ENCODE measurements around the gene TAS2R38.

DNA sequence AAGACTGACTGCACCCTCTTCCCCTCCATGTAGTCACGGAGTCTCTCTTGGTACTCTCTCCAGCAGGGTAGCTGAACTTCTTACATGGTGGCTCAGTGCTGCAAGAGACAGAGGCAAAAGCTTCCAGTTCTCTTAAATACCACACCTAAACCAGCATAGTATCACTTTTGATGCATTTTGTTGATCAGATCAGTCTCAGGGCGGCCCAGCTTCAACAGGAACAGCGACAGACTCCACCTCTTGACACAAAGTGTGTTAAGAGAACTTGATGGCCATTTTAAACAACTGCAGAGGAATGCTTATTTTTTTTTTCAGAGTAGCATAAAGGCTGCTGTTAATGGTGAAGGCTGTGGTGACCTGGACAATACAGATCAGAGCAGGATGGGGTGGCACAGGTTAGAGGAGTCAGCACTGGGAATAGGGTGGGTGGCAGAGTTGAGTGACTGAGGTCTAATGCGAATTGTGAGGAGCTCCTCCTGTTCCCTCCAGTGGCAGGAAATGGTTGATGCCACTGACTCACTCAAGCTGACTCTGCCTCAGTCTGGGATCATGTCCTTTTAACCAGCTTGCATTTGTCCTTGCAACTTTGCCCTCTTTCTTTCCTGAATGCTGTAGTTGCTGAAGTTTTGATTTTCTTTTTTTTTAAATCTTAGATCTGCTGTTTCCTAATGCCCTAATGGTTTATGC lies 39.4 kb upstream of the TAS2R38 start:
- TF ChIP-seq, protein P1, sequence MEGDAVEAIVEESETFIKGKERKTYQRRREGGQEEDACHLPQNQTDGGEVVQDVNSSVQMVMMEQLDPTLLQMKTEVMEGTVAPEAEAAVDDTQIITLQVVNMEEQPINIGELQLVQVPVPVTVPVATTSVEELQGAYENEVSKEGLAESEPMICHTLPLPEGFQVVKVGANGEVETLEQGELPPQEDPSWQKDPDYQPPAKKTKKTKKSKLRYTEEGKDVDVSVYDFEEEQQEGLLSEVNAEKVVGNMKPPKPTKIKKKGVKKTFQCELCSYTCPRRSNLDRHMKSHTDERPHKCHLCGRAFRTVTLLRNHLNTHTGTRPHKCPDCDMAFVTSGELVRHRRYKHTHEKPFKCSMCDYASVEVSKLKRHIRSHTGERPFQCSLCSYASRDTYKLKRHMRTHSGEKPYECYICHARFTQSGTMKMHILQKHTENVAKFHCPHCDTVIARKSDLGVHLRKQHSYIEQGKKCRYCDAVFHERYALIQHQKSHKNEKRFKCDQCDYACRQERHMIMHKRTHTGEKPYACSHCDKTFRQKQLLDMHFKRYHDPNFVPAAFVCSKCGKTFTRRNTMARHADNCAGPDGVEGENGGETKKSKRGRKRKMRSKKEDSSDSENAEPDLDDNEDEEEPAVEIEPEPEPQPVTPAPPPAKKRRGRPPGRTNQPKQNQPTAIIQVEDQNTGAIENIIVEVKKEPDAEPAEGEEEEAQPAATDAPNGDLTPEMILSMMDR (IDR thresholded peaks at IDR 0.05), result no peak
- TF ChIP-seq POLR2A (IDR thresholded peaks at IDR 0.05) (no peak), POLR2AphosphoS5 (IDR thresholded peaks at IDR 0.05) (no peak), EP300 (IDR thresholded peaks at IDR 0.05) (no peak)
